KOPT-K1 (cell line): ENCODE results near the gene MLC1.

ENCODE experiments used
- H3K27ac ChIP-seq: fragments of 200-600 bp; sonication (generic); 2 replicates; pipeline ENCODE4 v1.5.1; 2016; ENCODE audit warnings: antibody characterized with exemption, mild to moderate bottlenecking, low read depth, low read length; ENCODE audit not compliant: poor library complexity, severe bottlenecking
- H3K36me3 ChIP-seq: fragments of 200-600 bp; sonication (generic); 2 replicates; pipeline ENCODE4 v1.5.1; 2017; ENCODE audit warnings: antibody characterized with exemption, mild to moderate bottlenecking, low read length, moderate library complexity; ENCODE audit not compliant: insufficient read depth
- H3K9me3 ChIP-seq: fragments of 200-600 bp; sonication (generic); 2 replicates; pipeline ENCODE4 v1.5.1; 2017; ENCODE audit warnings: antibody characterized with exemption, low read length, mild to moderate bottlenecking; ENCODE audit not compliant: insufficient read depth, poor library complexity, severe bottlenecking

The MLC1 gene

DNA sequence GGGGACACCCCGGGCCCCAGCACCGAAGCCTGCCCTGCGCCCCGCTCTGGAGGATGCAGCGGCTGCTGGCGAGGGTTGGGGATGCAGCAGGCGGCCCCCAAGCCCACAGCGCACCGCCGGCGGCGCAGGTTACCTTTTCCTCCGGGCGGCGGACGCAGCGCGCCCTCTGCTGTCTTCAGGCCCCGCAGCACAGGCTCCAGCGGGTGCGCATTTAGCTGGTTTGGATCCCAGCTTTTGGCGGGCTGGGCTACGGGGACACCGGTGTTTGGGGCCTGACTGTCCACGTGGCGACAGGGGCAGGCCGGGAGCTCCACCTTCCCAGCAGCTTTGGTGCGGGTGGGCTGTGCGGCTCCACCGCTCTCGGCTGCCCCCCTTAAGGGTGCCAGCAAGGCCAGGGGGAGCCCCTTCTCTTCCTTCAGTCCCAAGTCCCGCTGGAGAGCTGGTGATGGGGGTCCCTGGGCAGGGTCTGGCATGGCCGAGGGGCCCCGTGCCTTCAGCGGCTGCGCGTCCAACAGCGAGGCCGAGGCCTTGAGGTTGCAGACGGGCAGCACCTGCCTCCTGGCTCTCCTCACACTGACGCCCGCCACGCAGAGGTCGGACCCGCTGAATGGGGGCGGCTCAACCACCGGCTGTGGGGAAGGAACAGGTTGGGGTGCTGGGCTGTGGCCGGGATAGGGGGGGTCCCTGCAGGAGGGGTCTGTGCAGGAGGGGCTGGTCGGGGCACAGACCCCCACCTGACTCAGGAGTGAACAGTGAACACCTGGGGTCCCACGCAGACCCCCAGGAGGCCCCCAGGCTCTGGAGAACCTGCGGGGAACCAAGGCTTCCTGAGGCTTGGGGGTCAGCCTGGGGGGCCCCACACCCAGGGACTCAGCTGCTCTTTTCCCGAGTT, 54.7 kb downstream of the MLC1 start:
- H3K9me3 ChIP-seq, result no peaks in the 10 kb centered on the region
- no peaks in the 10 kb centered on the region for H3K36me3 ChIP-seq
- H3K27ac ChIP-seq, result no peak overlapping the region

DNA sequence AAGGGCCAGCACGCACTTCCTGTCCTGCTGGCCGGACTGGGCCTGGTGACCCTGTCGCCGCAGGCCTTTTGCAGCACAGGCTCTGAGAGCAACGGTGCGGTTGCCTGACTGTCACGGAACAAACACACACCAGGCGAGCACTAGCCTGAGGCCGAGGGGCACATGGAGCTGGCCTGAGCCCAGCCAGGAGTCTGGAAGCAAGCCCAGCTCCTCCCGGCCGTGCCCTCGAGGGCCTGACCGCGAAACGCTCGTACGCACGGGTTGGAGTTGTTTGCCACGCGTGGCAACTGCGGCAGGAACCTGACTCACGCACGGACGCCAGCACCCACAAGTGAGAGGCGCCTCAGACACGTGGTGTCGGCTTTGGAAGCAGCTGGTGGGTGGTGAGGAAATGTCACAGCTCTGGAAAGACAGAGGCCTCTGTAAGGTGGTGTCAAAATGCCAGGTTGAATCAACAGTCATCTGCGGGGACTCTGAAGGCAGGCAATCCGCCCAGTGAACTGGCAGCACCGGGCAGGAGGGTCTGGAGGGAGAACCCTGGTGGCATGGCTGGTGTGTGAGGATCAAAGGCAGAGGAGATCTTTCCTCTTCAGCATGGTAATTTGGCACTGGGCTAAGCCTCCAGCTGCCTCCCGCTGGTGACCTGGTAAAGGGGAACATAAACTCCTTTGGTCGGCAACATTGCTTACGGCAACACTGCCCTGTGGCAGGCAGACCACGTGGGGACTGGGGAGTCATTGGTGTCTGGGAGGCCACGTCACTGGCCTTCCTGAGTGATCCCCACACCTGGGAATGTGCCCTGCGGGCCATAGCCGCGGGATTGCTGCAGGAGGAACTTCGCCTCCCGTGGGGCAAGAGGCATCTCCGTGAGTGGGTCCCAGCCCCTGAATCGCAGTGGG, 57.3 kb downstream of the MLC1 start:
- H3K36me3 ChIP-seq, result no peaks in the 10 kb centered on the region
- no peaks in the 10 kb centered on the region for H3K9me3 ChIP-seq
- no peak overlapping the region for H3K27ac ChIP-seq

DNA sequence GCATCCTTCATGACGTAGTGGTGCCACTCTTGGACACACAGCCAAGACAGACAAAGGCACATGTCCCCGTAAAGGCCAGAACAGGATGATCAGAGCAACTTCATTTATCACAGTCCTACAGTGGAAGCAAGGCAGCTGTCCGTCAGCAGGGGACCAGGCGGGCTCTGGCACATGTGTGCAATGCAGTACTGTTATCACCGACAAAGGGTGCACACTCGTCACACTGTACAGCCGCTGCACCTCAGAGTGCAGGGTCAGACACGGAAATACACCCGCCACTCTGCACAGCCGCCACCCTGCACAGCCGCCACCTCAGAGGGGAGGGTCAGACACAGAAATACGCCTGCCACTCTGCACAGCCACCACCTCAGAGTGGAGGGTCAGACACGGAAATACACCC, 59.2 kb downstream of the MLC1 start:
- no peaks in the 10 kb centered on the region for H3K36me3 ChIP-seq
- no peak overlapping the region for H3K27ac ChIP-seq
- H3K9me3 ChIP-seq, result no peaks in the 10 kb centered on the region

DNA sequence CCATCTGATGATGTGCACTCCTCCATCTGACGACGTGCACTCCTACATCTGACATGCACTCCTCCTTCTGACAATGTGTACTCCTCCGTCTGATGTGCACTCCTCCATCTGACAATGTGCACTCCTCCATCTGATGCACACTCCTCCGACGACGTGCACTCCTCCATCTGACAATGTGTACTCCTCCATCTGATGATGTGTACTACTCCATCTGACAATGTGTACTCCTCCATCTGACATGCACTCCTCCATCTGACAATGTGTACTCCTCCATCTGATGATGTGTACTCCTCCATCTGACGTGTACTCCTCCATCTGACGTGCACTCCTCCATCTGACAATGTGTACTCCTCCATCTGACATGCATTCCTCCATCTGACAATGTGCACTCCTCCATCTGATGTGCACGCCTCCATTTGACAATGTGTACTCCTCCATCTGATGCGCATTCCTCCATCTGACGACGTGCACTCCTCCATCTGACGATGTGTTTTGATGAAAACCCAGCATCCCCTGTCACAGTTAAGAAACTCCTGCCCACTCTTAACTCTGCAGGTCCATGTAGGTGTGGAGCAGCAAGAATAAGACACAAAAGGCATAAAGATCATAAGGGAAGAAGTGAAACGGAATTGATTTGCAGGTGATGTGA, 62.9 kb downstream of the MLC1 start:
- Histone ChIP-seq H3K36me3 (no peaks in the 10 kb centered on the region), H3K27ac (no peak overlapping the region), H3K9me3 (no peaks in the 10 kb centered on the region)

DNA sequence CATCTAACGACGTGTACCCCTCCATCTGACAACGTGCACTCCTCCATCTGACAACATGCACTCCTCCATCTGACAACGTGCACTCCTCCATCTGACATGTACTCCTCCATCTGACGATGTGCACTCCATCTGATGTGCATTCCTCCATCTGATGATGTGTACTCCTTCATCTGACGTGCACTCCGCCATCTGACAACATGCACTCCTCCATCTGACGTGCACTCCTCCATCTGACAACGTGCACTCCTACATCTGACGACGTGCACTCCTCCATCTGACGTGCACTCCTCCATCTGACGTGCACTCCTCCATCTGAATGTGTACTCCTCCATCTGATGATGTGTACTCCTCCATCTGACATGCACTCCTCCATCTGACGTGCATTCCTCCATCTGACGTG, 64.6 kb downstream of the MLC1 start:
- H3K36me3 ChIP-seq, result no peaks in the 10 kb centered on the region
- no peak overlapping the region for H3K27ac ChIP-seq
- no peaks in the 10 kb centered on the region for H3K9me3 ChIP-seq

DNA sequence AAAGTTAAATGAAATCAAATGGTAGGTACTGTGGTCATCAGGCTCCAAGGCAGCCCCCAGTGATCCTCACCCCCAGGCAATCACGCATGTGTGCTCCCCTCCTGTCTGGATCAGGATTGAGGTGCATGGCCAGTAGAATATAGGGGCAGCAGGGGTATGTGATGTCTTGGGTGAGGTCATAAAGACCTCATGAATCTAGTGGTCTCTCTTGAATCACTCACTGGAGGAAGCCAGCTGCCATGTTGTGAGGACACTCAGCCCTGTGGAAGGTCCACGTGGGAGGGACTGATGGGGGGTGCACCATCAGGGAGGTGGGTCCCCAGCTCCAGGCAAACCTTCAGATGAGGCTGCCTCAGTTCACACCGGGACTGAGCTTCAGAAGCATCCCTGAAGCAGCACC, 65.9 kb downstream of the MLC1 start:
- no peaks in the 10 kb centered on the region for H3K9me3 ChIP-seq
- no peaks in the 10 kb centered on the region for H3K36me3 ChIP-seq
- H3K27ac ChIP-seq, result no peak overlapping the region

DNA sequence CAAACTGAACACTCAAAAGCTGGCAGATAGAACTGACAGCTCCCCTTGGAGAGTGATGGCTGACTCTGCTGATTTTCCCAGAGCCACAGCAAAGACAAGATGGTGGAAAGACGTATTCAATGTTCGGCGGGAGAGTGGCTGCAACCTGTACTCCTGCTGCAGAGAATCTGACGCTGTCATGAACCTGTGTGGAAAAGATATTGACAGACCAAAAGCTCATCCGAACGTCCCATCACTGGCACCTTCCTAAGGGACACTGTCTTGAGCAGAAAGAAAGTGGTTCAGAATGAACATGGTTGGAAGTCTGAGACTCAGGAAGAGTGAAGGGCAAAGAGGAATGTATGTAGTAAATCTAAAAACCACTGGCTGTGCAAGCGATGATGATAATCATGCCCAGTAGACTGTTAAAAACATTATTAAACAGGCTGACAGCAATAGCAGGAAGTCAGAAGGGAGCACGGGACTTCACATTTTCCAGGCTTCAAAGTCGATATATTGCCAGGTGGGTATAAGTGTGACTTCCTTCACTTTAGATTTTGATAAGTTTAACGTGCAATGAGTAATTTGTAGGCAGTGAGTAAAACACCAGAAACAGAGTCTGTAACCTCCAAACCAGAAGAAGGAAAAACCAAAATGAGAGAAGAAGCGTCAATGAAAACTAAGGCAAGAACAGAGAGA, 66.5 kb downstream of the MLC1 start:
- Histone ChIP-seq H3K9me3 (no peaks in the 10 kb centered on the region), H3K36me3 (no peaks in the 10 kb centered on the region), H3K27ac (no peak overlapping the region)

DNA sequence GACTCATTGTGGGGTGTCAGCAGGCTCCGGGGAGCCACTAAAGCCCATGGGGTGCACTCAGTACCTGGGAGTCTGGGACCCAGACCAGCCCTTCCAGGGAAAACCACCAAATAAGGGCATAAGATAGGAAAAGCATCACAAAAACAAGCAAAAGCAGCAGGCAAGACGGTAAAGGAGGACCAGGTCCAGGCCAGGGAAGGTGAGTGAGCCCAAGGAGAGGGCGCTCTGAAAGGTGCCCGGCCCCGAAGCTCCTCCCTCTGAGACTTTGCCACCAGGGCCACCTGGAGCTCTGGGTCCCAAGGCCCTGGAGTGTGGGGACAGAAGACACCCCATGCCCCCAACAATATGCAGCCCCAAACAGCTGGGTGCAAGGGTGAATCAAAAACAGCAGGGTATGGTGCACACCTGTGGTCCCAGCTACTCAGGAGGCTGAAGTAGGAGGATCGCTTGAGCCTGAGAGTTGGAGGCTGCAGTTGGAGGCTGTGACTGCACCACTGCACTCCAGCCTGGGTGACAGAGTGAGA, 67.5 kb downstream of the MLC1 start:
- no peak overlapping the region for H3K27ac ChIP-seq
- H3K36me3 ChIP-seq, result no peaks in the 10 kb centered on the region
- H3K9me3 ChIP-seq, result no peaks in the 10 kb centered on the region

DNA sequence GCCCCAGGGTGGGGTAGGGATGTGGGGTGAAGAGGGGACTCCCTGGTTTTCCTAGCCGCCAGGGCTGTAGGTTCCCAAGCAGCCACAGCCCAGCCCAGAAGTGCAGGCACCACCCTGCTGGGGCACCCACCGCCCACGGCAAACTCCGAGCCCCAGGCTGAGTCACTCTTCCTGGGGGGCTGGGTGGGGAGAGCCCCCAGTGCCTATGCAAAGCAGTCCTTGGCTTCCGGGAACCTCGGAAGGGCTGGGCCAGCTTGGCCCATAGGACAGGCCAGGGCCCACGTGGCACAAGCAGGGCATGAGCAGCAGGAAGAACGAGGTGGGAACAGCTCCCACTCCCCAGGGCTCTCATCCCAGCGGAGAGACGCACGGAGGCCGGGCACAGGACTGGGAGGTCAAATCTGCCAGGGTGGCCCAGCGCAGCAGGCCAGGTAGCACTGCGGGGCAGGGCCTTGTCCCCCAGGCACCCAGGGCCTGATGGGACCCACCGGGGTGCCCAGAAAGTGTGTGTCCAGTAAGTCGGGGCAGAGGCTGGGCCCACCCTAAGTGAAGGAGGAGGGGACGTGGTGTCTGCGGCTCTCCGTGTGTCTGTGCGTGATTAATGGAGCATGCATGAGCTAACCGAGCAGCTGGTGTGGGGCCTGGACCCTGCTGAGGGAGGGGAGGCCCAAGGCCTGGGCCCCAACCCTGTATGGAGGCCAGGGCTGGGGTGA, 68.1 kb downstream of the MLC1 start:
- Histone ChIP-seq H3K9me3 (no peaks in the 10 kb centered on the region), H3K36me3 (no peaks in the 10 kb centered on the region), H3K27ac (no peak overlapping the region)

DNA sequence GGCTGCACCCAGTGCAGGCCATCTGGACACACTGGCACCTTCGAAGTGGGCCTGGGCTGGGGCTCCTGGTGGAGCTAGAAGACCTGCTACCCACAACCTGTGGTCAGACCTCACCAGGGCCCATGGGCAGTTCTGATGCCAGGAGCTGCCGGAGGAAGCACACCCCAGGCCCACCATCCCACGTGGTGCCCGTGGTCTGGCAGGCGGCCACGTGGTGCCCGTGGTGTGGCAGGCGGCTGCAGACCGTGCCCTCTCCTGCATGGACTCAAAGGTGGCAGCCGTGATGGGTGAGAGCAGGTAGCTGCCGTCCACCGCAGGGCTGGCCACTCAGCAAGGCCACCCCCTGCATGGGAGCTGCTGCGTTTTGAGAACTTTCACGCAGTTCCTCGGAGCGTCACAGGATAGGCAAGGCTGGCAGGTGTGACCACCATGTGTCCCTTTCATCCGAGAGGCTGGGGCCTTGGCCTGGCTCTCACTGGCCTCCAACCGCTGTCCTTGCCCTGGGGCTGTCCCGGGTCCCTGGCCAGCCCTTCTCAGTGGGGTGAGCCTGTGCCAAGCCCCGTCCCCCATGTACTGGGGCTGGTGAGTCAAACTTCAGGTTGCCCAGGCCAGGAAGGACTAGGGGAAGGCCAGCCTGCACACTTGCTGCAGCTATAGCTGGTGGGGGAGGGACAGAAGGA, 68.8 kb downstream of the MLC1 start:
- Histone ChIP-seq H3K36me3 (no peaks in the 10 kb centered on the region), H3K9me3 (no peaks in the 10 kb centered on the region), H3K27ac (no peak overlapping the region)

DNA sequence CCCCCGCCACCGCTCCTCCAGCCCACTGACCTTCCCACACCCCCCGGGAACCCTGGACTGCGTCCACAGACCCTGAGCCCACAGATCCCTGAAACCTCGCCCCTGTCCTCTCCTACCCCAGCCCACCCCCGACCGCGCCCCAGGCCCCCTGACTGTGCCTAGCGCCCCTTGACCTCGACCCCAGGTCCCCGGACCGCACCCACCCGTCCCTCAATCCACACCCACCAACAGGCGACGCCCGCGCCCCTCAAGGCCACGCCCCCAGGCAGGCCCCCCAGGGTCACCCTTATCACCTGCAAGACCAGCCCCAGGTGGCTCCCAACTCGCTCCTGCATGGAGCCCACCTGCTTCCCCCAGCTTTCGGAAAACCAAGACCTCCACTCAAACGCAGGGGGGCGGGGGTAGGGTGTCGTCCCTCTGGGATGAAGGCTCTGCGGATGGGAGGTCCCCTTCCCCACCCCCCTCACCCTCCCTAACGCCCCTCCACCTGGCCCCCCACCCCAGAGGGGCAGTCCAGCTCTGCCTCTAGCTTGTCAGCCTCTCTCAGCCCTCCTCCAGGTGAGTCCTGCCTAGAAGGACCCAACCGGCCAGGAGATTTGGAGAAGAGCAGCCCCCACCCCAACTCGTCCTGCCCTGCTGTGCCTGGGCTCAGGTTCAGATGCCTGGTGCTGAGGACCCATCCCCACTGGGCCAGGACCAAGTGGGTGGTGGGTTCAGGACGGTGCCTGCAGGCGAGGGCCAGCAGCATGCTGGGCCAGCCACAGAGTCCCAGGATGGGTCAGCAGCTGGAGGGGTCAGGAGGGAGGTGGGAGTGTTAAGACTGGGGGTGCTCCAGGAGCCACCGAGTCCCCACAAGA, 69.5 kb downstream of the MLC1 start:
- Histone ChIP-seq H3K27ac (no peak overlapping the region), H3K36me3 (no peaks in the 10 kb centered on the region)

DNA sequence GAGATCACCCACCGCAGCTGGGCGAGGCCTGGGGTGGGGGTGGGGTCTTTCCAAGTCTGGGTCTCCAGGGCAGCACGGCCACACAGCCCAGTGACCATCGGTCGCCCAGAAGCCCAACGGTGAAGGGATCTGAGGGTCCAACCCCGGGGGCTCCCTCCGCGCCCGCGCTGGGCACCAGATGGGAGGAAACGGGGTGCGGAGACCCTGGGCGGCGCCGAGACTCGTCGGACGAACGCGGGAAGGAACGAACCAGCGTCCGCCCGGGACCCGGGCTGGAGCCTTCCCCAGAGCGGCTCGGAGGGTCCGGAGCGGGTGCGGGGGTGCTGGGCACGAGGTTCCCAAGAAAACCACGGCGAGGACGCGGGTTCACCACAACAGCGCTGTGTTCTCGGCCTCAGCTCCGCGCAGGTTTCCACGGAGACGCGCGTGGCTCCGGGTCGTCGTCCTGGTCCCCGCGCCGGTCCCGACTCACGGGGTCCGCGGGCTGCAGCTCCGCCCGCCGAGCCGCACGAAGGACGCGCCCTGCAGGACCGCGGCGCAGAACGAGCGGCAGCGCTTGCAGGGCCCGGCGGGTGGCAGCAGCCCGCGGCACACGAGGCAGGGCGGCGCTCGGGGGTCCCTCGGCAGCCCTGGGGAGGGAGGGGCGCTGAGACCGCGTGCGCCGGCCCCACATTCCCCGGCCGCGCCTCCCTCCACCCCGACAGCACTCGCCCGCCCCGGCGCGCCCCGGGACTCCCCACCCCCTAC, 70.4 kb downstream of the MLC1 start:
- Histone ChIP-seq H3K9me3 (no peaks in the 10 kb centered on the region), H3K36me3 (no peaks in the 10 kb centered on the region), H3K27ac (no peak overlapping the region)

More for the DNA sequence above, 69.5 kb downstream of the MLC1 start:
- no peaks in the 10 kb centered on the region for H3K9me3 ChIP-seq
